ENCODE measurements around the gene HMCN1. TPM values are rescaled to one million over a fixed set of nuclear protein-coding genes. Genes with fewer than 3 reads are reported as not detected.

The HMCN1 gene
- total RNA-seq, 5 donors from 2014 or later (not counting 1 experiment from before 2014, with no cell fraction given), result 0.05 to 0.23 (median 0.16) TPM

DNA sequence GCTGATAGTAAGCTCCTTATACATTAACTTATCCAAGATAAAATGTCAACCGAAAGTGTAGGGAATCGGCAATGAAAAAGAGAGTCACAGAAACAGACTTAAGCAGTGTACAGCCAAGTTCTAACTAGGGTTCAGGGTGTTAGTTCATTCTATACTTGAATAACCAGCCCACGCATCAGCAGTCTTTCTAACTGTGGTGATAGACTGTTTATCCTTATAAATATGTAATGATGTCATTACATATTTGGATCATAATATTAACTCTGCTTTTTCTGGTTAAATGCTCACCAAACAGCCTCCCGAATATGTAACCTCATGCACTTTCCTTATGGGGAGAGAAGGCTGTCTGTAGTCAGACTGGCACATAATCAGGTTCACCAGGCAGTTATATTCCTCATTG is 11.0 kb downstream of the HMCN1 start:
- ChIA-PET POLR2A (no interaction called here), CTCF (no interaction called here)
- no peak overlapping the region for H3K27ac Mint-ChIP-seq

DNA sequence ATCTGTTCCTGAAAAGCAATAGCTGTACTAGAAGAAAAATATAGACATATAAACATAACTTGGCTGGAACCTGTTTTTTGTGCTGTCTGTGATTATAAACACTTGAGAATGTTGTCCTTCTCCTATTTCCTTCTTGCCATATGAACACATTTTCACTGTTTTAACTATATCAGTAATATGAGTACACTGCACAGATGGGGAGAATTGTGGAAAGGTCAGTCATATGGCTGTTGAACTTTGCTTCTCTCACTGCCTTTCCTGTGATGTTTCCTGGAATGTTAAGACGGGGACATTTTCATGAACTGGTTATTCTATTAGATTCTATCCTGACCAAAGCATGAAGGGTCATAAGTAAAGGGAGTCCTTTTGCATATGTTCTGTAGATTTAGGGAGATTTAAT is 24.9 kb downstream of the HMCN1 start:
- DNase-seq, result no peak
- Histone ChIP-seq H3K27ac (ENCODE audit: low read length) (no peak overlapping the region), H3K36me3 (ENCODE audit: control insufficient read depth in 2 of 2, extremely low read depth in 1 of 2, insufficient read depth in 1 of 2, low read length in 1 of 2) (no peaks in the 10 kb centered on the region), H3K9me3 (no peaks in the 10 kb centered on the region), H3K4me1 (ENCODE audit: control insufficient read depth in 1 of 2, extremely low read depth in 1 of 2, insufficient read depth in 2 of 2, low read length in 2 of 2) (no peaks in the 10 kb centered on the region), H3K27me3 (replicated peaks in 1 of 2; ENCODE audit: control insufficient read depth in 2 of 2, extremely low read depth in 1 of 2, insufficient read depth in 2 of 2, low read length in 1 of 2) (peaks cover 0 to 8% of the 10 kb centered on the region in 2 experiments), H3K4me3 (ENCODE audit: control insufficient read depth in 1 of 2, extremely low read depth in 1 of 2, low read length in 1 of 2) (no peak overlapping the region)
- no peak for ATAC-seq (replicated peaks in 1 of 4)
- no peak overlapping the region for H3K4me3 Mint-ChIP-seq
- peaks cover 25 to 30% of the 10 kb centered on the region in 2 donors for H3K27me3 Mint-ChIP-seq
- no peaks in the 10 kb centered on the region for H3K9me3 Mint-ChIP-seq
- WGBS (ENCODE audit: insufficient coverage), result no CpG with 5 or more reads among the region's 1 CpG
- no peaks in the 10 kb centered on the region for H3K36me3 Mint-ChIP-seq
- H3K27ac Mint-ChIP-seq, result no peak overlapping the region
- ChIA-PET POLR2A (no interaction called here), CTCF (no interaction called here)
- H3K4me1 Mint-ChIP-seq, result no peaks in the 10 kb centered on the region

More for the DNA sequence above, 11.0 kb downstream of the HMCN1 start:
- ATAC-seq (replicated peaks in 1 of 4) (no peak), DNase-seq (no peak)
- WGBS (ENCODE audit: insufficient coverage), result 90% methylated on average over 2 of the region's 4 CpGs
- H3K27ac ChIP-seq (ENCODE audit: low read length), result no peak overlapping the region
- Mint-ChIP-seq H3K27me3 (peaks cover 12 to 23% of the 10 kb centered on the region in 2 donors), H3K4me1 (no peaks in the 10 kb centered on the region), H3K4me3 (no peak overlapping the region), H3K36me3 (no peaks in the 10 kb centered on the region), H3K9me3 (peaks cover 6 to 10% (median 8%) of the 10 kb centered on the region in 3 donors)
- H3K9me3 ChIP-seq, result no peaks in the 10 kb centered on the region
- H3K4me1 ChIP-seq (ENCODE audit: control insufficient read depth in 1 of 2, extremely low read depth in 1 of 2, insufficient read depth in 2 of 2, low read length in 2 of 2), result no peaks in the 10 kb centered on the region
- no peaks in the 10 kb centered on the region for H3K27me3 ChIP-seq (replicated peaks in 1 of 2; ENCODE audit: control insufficient read depth in 2 of 2, extremely low read depth in 1 of 2, insufficient read depth in 2 of 2, low read length in 1 of 2)
- no peak overlapping the region for H3K4me3 ChIP-seq (ENCODE audit: control insufficient read depth in 1 of 2, extremely low read depth in 1 of 2, low read length in 1 of 2)
- no peaks in the 10 kb centered on the region for H3K36me3 ChIP-seq (ENCODE audit: control insufficient read depth in 2 of 2, extremely low read depth in 1 of 2, insufficient read depth in 1 of 2, low read length in 1 of 2)

DNA sequence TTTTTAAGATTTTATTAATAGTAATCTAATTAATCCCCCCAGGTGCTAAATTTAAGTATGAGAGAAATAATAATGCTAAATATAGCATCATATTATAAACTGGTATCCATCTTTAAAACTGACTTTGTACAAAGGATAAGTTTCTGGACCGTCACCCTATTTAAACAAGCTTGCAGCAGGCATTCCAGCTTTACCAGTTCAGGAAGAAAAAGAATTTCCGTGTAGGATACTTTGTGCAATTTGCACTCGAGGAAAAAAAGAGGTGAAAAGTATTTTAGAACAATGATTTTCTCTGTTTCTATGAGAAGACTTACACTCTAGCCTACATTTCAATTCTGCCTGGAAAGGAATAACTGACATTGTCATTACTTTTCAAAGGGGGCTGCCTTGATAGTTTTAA is 27.6 kb downstream of the HMCN1 start:
- H3K36me3 ChIP-seq (ENCODE audit: control insufficient read depth in 2 of 2, extremely low read depth in 1 of 2, insufficient read depth in 1 of 2, low read length in 1 of 2), result no peaks in the 10 kb centered on the region
- no CpG with 5 or more reads among the region's 3 CpGs for WGBS (ENCODE audit: insufficient coverage)
- peaks cover 0 to 3% of the 10 kb centered on the region in 2 experiments for H3K27me3 ChIP-seq (replicated peaks in 1 of 2; ENCODE audit: control insufficient read depth in 2 of 2, extremely low read depth in 1 of 2, insufficient read depth in 2 of 2, low read length in 1 of 2)
- ChIA-PET POLR2A (no interaction called here), CTCF (no interaction called here)
- Mint-ChIP-seq H3K9me3 (no peaks in the 10 kb centered on the region), H3K36me3 (no peaks in the 10 kb centered on the region), H3K27me3 (peaks cover 28 to 29% of the 10 kb centered on the region in 2 donors), H3K27ac (no peak overlapping the region), H3K4me3 (no peak overlapping the region), H3K4me1 (no peaks in the 10 kb centered on the region)
- H3K9me3 ChIP-seq, result no peaks in the 10 kb centered on the region
- no peak overlapping the region for H3K27ac ChIP-seq (ENCODE audit: low read length)
- DNase-seq, result no peak
- no peak overlapping the region for H3K4me3 ChIP-seq (ENCODE audit: control insufficient read depth in 1 of 2, extremely low read depth in 1 of 2, low read length in 1 of 2)
- no peak for ATAC-seq (replicated peaks in 1 of 4)
- no peaks in the 10 kb centered on the region for H3K4me1 ChIP-seq (ENCODE audit: control insufficient read depth in 1 of 2, extremely low read depth in 1 of 2, insufficient read depth in 2 of 2, low read length in 2 of 2)

DNA sequence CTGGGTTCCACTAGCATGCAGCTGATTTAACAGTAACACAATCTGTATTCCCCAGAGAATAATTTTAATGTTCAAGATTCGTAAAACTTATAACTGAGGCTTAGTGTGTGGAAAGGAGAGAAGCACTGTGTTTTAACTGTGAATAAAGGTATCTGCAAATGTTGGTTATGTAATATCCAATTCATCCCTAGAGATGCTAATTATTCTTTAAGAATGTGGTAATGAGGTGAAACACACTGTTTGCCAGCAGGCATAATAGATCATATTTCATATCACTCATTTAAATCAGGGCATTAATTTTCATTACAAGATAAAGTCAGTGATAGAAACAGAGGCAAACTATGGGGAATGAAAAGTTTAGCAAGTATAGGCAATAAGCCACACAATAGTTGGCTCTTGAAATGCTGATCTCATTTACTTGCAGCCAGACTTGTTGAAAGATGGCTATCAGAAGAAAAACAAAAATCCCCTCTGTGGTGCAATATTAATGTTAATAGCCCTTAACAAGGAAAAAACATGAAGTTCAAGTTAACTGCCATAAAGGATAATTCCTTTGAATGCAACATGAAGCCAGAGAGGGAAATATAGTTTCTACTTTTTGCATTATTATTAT is 33.4 kb downstream of the HMCN1 start:
- Histone ChIP-seq H3K4me1 (ENCODE audit: control insufficient read depth in 1 of 2, extremely low read depth in 1 of 2, insufficient read depth in 2 of 2, low read length in 2 of 2) (no peaks in the 10 kb centered on the region), H3K4me3 (ENCODE audit: control insufficient read depth in 1 of 2, extremely low read depth in 1 of 2, low read length in 1 of 2) (no peak overlapping the region), H3K9me3 (no peaks in the 10 kb centered on the region), H3K27ac (ENCODE audit: low read length) (no peak overlapping the region), H3K27me3 (replicated peaks in 1 of 2; ENCODE audit: control insufficient read depth in 2 of 2, extremely low read depth in 1 of 2, insufficient read depth in 2 of 2, low read length in 1 of 2) (peaks cover 0 to 3% of the 10 kb centered on the region in 2 experiments), H3K36me3 (ENCODE audit: control insufficient read depth in 2 of 2, extremely low read depth in 1 of 2, insufficient read depth in 1 of 2, low read length in 1 of 2) (no peaks in the 10 kb centered on the region)
- Mint-ChIP-seq H3K9me3 (no peaks in the 10 kb centered on the region), H3K27ac (no peak overlapping the region), H3K36me3 (no peaks in the 10 kb centered on the region), H3K4me3 (no peak overlapping the region), H3K4me1 (no peaks in the 10 kb centered on the region), H3K27me3 (peaks cover 6 to 11% of the 10 kb centered on the region in 2 donors)
- ATAC-seq (replicated peaks in 1 of 4), result no peak
- POLR2A ChIA-PET, result no interaction called here
- no peak for DNase-seq
- CTCF ChIA-PET, result no interaction called here
- WGBS (ENCODE audit: insufficient coverage), result no CpG with 5 or more reads among the region's 1 CpG

DNA sequence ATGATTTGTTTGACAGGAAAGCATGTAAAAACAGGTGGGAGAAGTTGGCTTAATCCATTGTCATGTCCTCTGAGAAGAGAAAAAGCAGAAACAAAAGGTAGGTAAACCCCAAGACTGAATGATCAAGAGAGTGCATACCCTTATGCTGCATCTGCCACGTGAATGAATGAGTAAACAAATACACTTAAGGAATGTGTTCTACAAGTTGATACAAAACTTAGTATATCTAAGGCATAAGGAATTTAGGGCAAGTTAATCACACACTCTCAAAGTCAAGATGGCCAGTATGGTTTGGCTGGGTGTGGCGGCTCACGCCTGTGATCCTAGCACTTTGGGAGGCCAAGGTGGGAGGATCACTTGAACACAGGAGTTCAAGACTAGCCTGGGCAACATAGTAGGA is 34.2 kb downstream of the HMCN1 start:
- POLR2A ChIA-PET, result no interaction called here

DNA sequence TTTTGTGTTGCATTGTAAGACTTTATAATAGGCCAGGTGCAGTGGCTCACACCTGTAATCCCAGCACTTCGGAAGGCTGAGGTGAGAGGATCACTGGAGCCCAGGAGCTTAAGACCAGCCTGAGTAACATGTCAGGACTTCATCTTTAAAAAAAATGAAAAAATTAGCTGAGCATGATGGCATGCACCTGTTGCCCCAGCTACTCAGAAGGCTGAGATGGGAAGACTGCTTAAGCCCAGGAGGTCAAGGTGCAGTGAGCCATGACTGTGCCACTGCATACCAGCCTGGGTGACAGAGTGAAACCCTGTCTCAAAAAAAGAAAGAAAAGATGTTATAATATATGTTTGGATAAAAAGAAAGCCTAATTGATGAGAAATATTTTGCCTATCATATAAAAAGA is 34.9 kb downstream of the HMCN1 start:
- no peak overlapping the region for H3K27ac Mint-ChIP-seq
- WGBS (ENCODE audit: insufficient coverage), result no CpG with 5 or more reads among the region's 1 CpG

More for the DNA sequence above, 34.2 kb downstream of the HMCN1 start:
- no peaks in the 10 kb centered on the region for H3K27me3 ChIP-seq (replicated peaks in 1 of 2; ENCODE audit: control insufficient read depth in 2 of 2, extremely low read depth in 1 of 2, insufficient read depth in 2 of 2, low read length in 1 of 2)
- H3K9me3 ChIP-seq, result no peaks in the 10 kb centered on the region
- H3K27ac Mint-ChIP-seq, result no peak overlapping the region
- H3K4me1 Mint-ChIP-seq, result no peaks in the 10 kb centered on the region
- no peaks in the 10 kb centered on the region for H3K36me3 Mint-ChIP-seq
- CTCF ChIA-PET, result no interaction called here
- WGBS (ENCODE audit: insufficient coverage), result no CpG with 5 or more reads among the region's 3 CpGs
- no peaks in the 10 kb centered on the region for H3K9me3 Mint-ChIP-seq
- no peaks in the 10 kb centered on the region for H3K4me1 ChIP-seq (ENCODE audit: control insufficient read depth in 1 of 2, extremely low read depth in 1 of 2, insufficient read depth in 2 of 2, low read length in 2 of 2)
- H3K36me3 ChIP-seq (ENCODE audit: control insufficient read depth in 2 of 2, extremely low read depth in 1 of 2, insufficient read depth in 1 of 2, low read length in 1 of 2), result no peaks in the 10 kb centered on the region
- H3K27ac ChIP-seq (ENCODE audit: low read length), result no peak overlapping the region
- H3K4me3 ChIP-seq (ENCODE audit: control insufficient read depth in 1 of 2, extremely low read depth in 1 of 2, low read length in 1 of 2), result no peak overlapping the region
- ATAC-seq (replicated peaks in 1 of 4) (no peak), DNase-seq (no peak)
- H3K4me3 Mint-ChIP-seq, result no peak overlapping the region
- H3K27me3 Mint-ChIP-seq, result peaks cover 0 to 6% of the 10 kb centered on the region in 2 donors

DNA sequence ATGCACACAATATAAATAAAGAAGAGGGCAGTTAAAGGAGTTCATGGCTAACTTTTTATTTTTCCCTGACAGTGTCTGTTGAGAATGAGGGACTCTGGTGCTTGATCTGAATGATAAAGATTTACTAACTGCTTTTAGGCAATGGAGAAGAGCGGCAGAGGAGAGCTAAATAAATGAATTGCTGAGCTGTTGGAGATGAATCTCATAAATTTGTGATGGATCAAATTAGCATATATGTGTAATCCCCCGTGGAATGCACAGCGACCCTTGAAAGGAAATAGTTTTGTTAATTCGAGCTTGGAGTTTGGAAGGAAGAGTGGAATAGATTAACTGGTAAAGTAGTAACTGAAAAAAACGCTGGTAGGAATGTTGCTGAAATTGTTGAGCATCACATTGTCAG is 40.2 kb downstream of the HMCN1 start:
- no peak overlapping the region for H3K4me3 ChIP-seq (ENCODE audit: control insufficient read depth in 1 of 2, extremely low read depth in 1 of 2, low read length in 1 of 2)
- Mint-ChIP-seq H3K9me3 (no peaks in the 10 kb centered on the region), H3K4me1 (no peaks in the 10 kb centered on the region), H3K27me3 (peaks cover 0 to 2% of the 10 kb centered on the region in 2 donors), H3K36me3 (no peaks in the 10 kb centered on the region), H3K27ac (no peak overlapping the region), H3K4me3 (no peak overlapping the region)
- H3K27me3 ChIP-seq (replicated peaks in 1 of 2; ENCODE audit: control insufficient read depth in 2 of 2, extremely low read depth in 1 of 2, insufficient read depth in 2 of 2, low read length in 1 of 2), result no peaks in the 10 kb centered on the region
- H3K36me3 ChIP-seq (ENCODE audit: control insufficient read depth in 2 of 2, extremely low read depth in 1 of 2, insufficient read depth in 1 of 2, low read length in 1 of 2), result no peaks in the 10 kb centered on the region
- DNase-seq (no peak), ATAC-seq (replicated peaks in 1 of 4) (no peak)
- ChIA-PET POLR2A (no interaction called here), CTCF (no interaction called here)
- H3K9me3 ChIP-seq, result no peaks in the 10 kb centered on the region
- H3K27ac ChIP-seq (ENCODE audit: low read length), result no peak overlapping the region
- WGBS (ENCODE audit: insufficient coverage), result 100% methylated on average over 1 of the region's 5 CpGs
- no peaks in the 10 kb centered on the region for H3K4me1 ChIP-seq (ENCODE audit: control insufficient read depth in 1 of 2, extremely low read depth in 1 of 2, insufficient read depth in 2 of 2, low read length in 2 of 2)

More for the DNA sequence above, 34.9 kb downstream of the HMCN1 start:
- Mint-ChIP-seq H3K4me1 (no peaks in the 10 kb centered on the region), H3K36me3 (no peaks in the 10 kb centered on the region), H3K27me3 (peaks cover 0 to 6% of the 10 kb centered on the region in 2 donors), H3K9me3 (no peaks in the 10 kb centered on the region), H3K4me3 (no peak overlapping the region)
- ChIA-PET CTCF (no interaction called here), POLR2A (no interaction called here)
- Histone ChIP-seq H3K9me3 (no peaks in the 10 kb centered on the region), H3K27ac (ENCODE audit: low read length) (no peak overlapping the region), H3K4me1 (ENCODE audit: control insufficient read depth in 1 of 2, extremely low read depth in 1 of 2, insufficient read depth in 2 of 2, low read length in 2 of 2) (no peaks in the 10 kb centered on the region), H3K4me3 (ENCODE audit: control insufficient read depth in 1 of 2, extremely low read depth in 1 of 2, low read length in 1 of 2) (no peak overlapping the region), H3K27me3 (replicated peaks in 1 of 2; ENCODE audit: control insufficient read depth in 2 of 2, extremely low read depth in 1 of 2, insufficient read depth in 2 of 2, low read length in 1 of 2) (no peaks in the 10 kb centered on the region), H3K36me3 (ENCODE audit: control insufficient read depth in 2 of 2, extremely low read depth in 1 of 2, insufficient read depth in 1 of 2, low read length in 1 of 2) (no peaks in the 10 kb centered on the region)
- ATAC-seq (replicated peaks in 1 of 4) (no peak), DNase-seq (no peak)

All from T-cell (primary cell).